Pancreas (tissue), 10 donors: ENCODE results near the gene UBR2. TPM values are rescaled to one million over a fixed set of nuclear protein-coding genes. Genes with fewer than 3 reads are reported as not detected.

ENCODE experiments used
- ATAC-seq, 4 donors: fragments of 200-7000 bp; cut with Tn5 transposase; one replicate each; pipeline versions ENCODE4 v1.8.0 to v1.9.1; 2020; ENCODE audit warnings: mild to moderate bottlenecking in 4 of 4, moderate library complexity in 4 of 4
- DNase-seq, 6 donors: peaks; one replicate each; pipeline ENCODE4 v3.0.0-alpha.2; 2020
- FAIRE-seq: peaks from 2 replicates; lab custom pipeline; 2012; peaks lifted over from hg19 to GRCh38; lab: Jason Lieb, UNC
- H3K27ac ChIP-seq, 4 donors: fragments of 200-600 bp; sonication (generic); 1 replicate in 3 of 4; 2 replicates in 1 of 4; pipeline versions ENCODE4 v1.5.0 to v1.8.0; 2020
- H3K27me3 ChIP-seq, 4 donors: fragments of 200-600 bp; one replicate each; pipeline ENCODE4 v1.8.0; 2021
- H3K36me3 ChIP-seq, 3 donors: fragments of 200-600 bp; sonication (generic) in 1 of 3; one replicate each; pipeline versions ENCODE4 v1.5.0 to v1.8.0; 2020 to 2021
- H3K4me1 ChIP-seq, 3 donors: fragments of 200-600 bp; one replicate each; pipeline ENCODE4 v1.8.0; 2021
- H3K4me3 ChIP-seq, 4 donors: fragments of 200-600 bp; sonication (generic) in 2 of 4; one replicate each; pipeline versions ENCODE4 v1.5.0 to v1.8.0; 2020 to 2021
- H3K9me3 ChIP-seq, 4 donors: fragments of 200-600 bp; one replicate each; pipeline ENCODE4 v1.8.0; 2021
- CTCF ChIP-seq, 4 donors: fragments of 200-600 bp; sonication (generic) in 3 of 4; IDR thresholded peaks; one replicate each; pipeline versions ENCODE4 v1.5.0 to v1.8.0; 2021; ENCODE audit warnings: antibody characterized with exemption in 4 of 4
- WGBS, 2 donors: extraction: QIAGEN DNeasy Blood & Tissue Kit; methylation state at CpG; one replicate each; pipeline ENCODE4 v1.1.7; 2013; 5-methylcytosine and 5-hydroxymethylcytosine counted together
- intact Hi-C, 3 donors: fragments of 100-400 bp; cut with DNase I; formaldehyde crosslinking; loops; one replicate each; pipeline versions ENCODE4 v1.11.1 to v1.14.2; 2022
- polyA plus RNA-seq, 2 donors: library from polyadenylated mRNA; stranded (reverse); fragments of 200-250 nt; gene quantifications; one replicate each; pipeline ENCODE4 v1.2.3, GENCODE V29; 2013
- total RNA-seq, 6 donors: library from RNA; stranded (reverse); fragmentation: NEBNext Ultra II Directional in 4 of 6; extraction: Animal tissue kit (Norgen Biotek cat#: 25700) in 4 of 6; gene quantifications; one replicate each; pipeline versions ENCODE4 v1.2.1 to v1.2.4, GENCODE V29; 2021 to 2023
- donor health status: healthy with polysubstance abuse.
- donor health status: DM: no; HTN: no; CAD: no; lungs with moderate emphysema.
- donor health status: DM: no; HTN: no; CAD: no.
- donor health status: control.
- donor health status: control.
- donor health status: Bipolar disorder and iron deficiency.
- donor health status: DM: yes; HTN: yes; CAD: no.
- donor health status: DM: no; HTN: no; CAD: no.
- donor health status: DM: no; HTN: no; CAD: no.
- donor health status: DM: yes; HTN: yes; CAD: no.

Gene UBR2
- total and polyA plus RNA-seq, 8 donors, result 9.4 to 22.0 (median 17.9) TPM

- H3K27me3 ChIP-seq, result no peaks in the 10 kb centered on the region
- intact Hi-C loops, result no loop called here
- no peak overlapping the region for H3K4me3 ChIP-seq
- H3K36me3 ChIP-seq, result peaks cover 13 to 92% (median 54%) of the 10 kb centered on the region in 3 donors
- WGBS, 2 donors, result 93 to 97% methylated on average over 5 of the region's 5 CpGs
- DNase-seq, result no peak
- no peak for FAIRE-seq
- no peak for TF ChIP-seq CTCF (IDR thresholded peaks at IDR 0.05)
- H3K9me3 ChIP-seq, result no peaks in the 10 kb centered on the region
- H3K27ac ChIP-seq, result no peak overlapping the region
- ATAC-seq, result no peak
- H3K4me1 ChIP-seq, result no peaks in the 10 kb centered on the region
These were observed 115.5 kb downstream of the UBR2 start for GRCh38 chr6:42679358-42679757.

- intact Hi-C loops, result no loop called here
- FAIRE-seq (no peak), DNase-seq (no peak), ATAC-seq (no peak)
- peaks cover 5 to 63% (median 16%) of the 10 kb centered on the region in 3 donors for H3K36me3 ChIP-seq
- H3K4me3 ChIP-seq, result no peak overlapping the region
- WGBS, 2 donors, result 76% methylated on average over 3 of the region's 3 CpGs
- peak overlapping the region in 1 of 4 donors; percentile 50 for H3K27ac ChIP-seq
- H3K4me1 ChIP-seq, result peaks cover 0 to 5% (median 2%) of the 10 kb centered on the region in 3 donors
- H3K9me3 ChIP-seq, result no peaks in the 10 kb centered on the region
- no peak for TF ChIP-seq CTCF (IDR thresholded peaks at IDR 0.05)
- H3K27me3 ChIP-seq, result no peaks in the 10 kb centered on the region
These were observed 124.5 kb downstream of the UBR2 start for GRCh38 chr6:42688281-42688680.

GRCh38 chr6:42689371-42689770, 125.5 kb downstream of the UBR2 start:
- TF ChIP-seq CTCF (IDR thresholded peaks at IDR 0.05), result no peak
- intact Hi-C loops, result no loop called here
- Histone ChIP-seq H3K36me3 (peaks cover 0 to 54% (median 12%) of the 10 kb centered on the region in 3 donors), H3K4me1 (peaks cover 0 to 5% (median 2%) of the 10 kb centered on the region in 3 donors), H3K4me3 (no peak overlapping the region), H3K27ac (peak overlapping the region in 3 of 4 donors; percentile 5 to 50 (median 12)), H3K27me3 (no peaks in the 10 kb centered on the region), H3K9me3 (no peaks in the 10 kb centered on the region)
- FAIRE-seq (no peak), ATAC-seq (peak in 3 of 4 donors; percentile 29 to 76 (median 59)), DNase-seq (no peak)
- 60 to 61% methylated on average over 7 of the region's 7 CpGs for WGBS, 2 donors

- Histone ChIP-seq H3K9me3 (no peaks in the 10 kb centered on the region), H3K4me3 (no peak overlapping the region), H3K27ac (peak overlapping the region in 2 of 4 donors; percentile 12 to 50), H3K27me3 (no peaks in the 10 kb centered on the region), H3K4me1 (peaks cover 0 to 5% (median 2%) of the 10 kb centered on the region in 3 donors), H3K36me3 (peaks cover 0 to 45% (median 6%) of the 10 kb centered on the region in 3 donors)
- FAIRE-seq, result no peak
- intact Hi-C loops, result no loop called here
- DNase-seq, result no peak
- ATAC-seq, result peak in 1 of 4 donors; percentile 9
- no peak for TF ChIP-seq CTCF (IDR thresholded peaks at IDR 0.05)
- 89 to 90% methylated on average over 5 of the region's 5 CpGs for WGBS, 2 donors
These were observed 126.4 kb downstream of the UBR2 start for GRCh38 chr6:42690151-42690702.

- no peaks in the 10 kb centered on the region for H3K27me3 ChIP-seq
- no peak for TF ChIP-seq CTCF (IDR thresholded peaks at IDR 0.05)
- H3K9me3 ChIP-seq, result no peaks in the 10 kb centered on the region
- no peak overlapping the region for H3K4me3 ChIP-seq
- H3K36me3 ChIP-seq, result peaks cover 0 to 39% (median 0%) of the 10 kb centered on the region in 3 donors
- intact Hi-C loops, result no loop called here
- WGBS, 2 donors, result 56 to 67% methylated on average over 2 of the region's 2 CpGs
- DNase-seq (no peak), FAIRE-seq (no peak), ATAC-seq (no peak)
- peak overlapping the region in 1 of 4 donors; percentile 50 for H3K27ac ChIP-seq
- H3K4me1 ChIP-seq, result peaks cover 0 to 5% (median 2%) of the 10 kb centered on the region in 3 donors
These were observed 127.0 kb downstream of the UBR2 start for GRCh38 chr6:42690872-42691271.
